ENCODE results near the gene KCTD8. TPM values are rescaled to one million over a fixed set of nuclear protein-coding genes. Genes with fewer than 3 reads are reported as not detected.
A peak's percentile ranks its signal among the peaks of the same experiment; 100 is the strongest.

KCTD8 gene
- total and polyA plus RNA-seq, 3 donors from 2014 or later = 1.5 to 13.6 (median 4.0) TPM

DNA sequence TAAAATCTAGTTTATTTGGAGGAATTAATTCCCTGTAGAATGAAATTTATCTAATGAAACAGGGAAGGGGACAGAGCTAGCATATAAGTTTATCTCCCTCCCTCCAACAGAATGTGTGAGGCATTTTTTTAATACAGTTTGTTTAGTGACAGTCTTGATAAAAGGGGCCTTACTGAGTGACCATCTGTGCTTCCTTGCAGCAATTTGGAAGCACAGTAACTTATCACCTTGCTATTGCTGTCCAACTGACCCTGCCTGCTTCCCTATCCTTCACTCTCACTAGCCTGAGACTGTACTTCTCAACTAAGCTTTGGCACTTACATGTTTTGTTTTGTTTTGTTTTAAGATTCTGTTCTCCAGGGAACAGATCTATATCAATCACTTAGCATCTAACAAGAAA is 31.1 kb upstream of the KCTD8 start:
- intact Hi-C loops (cut with DNase I; ENCODE audit: low total_unique reads) = no loop called here
- H3K27ac ChIP-seq = no peak overlapping the region
- DNase-seq = no peak
- no peaks in the 10 kb centered on the region for H3K27me3 ChIP-seq
- no peaks in the 10 kb centered on the region for H3K4me1 ChIP-seq
- no peak overlapping the region for H3K4me3 ChIP-seq
- no peaks in the 10 kb centered on the region for H3K9me3 ChIP-seq
- TF ChIP-seq POLR2A (IDR thresholded peaks at IDR 0.05) = no peak
- TF ChIP-seq, protein P1, sequence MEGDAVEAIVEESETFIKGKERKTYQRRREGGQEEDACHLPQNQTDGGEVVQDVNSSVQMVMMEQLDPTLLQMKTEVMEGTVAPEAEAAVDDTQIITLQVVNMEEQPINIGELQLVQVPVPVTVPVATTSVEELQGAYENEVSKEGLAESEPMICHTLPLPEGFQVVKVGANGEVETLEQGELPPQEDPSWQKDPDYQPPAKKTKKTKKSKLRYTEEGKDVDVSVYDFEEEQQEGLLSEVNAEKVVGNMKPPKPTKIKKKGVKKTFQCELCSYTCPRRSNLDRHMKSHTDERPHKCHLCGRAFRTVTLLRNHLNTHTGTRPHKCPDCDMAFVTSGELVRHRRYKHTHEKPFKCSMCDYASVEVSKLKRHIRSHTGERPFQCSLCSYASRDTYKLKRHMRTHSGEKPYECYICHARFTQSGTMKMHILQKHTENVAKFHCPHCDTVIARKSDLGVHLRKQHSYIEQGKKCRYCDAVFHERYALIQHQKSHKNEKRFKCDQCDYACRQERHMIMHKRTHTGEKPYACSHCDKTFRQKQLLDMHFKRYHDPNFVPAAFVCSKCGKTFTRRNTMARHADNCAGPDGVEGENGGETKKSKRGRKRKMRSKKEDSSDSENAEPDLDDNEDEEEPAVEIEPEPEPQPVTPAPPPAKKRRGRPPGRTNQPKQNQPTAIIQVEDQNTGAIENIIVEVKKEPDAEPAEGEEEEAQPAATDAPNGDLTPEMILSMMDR (IDR thresholded peaks at IDR 0.05) = no peak
- no peaks in the 10 kb centered on the region for H3K36me3 ChIP-seq (ENCODE audit: low read depth, missing control alignments)

DNA sequence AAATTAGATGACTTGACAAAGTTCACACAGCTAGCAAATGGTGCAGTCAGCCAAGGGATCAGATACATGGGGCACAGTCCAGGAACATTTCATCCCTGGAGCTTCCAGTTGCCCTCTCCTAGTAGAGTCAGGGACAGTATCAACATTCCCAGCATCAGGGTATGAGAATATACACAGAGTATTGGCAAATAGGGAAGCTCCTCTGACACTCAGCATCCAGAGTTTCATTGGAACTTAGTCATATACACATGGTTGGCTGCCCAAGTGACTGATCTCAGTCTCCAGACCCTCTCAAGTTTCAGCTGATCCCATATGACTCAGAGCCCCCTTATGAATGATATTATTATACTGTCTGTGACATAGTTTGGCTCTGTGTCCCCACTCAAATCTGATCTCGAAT is 13.7 kb upstream of the KCTD8 start:
- no peak overlapping the region for H3K27ac ChIP-seq
- no peaks in the 10 kb centered on the region for H3K4me1 ChIP-seq
- 77 to 86% methylated on average over 1 of the region's 1 CpG for WGBS, 2 donors
- no peaks in the 10 kb centered on the region for H3K27me3 ChIP-seq
- no peaks in the 10 kb centered on the region for H3K36me3 ChIP-seq (ENCODE audit: low read depth, missing control alignments)
- TF ChIP-seq, protein P1 (IDR thresholded peaks at IDR 0.05) = no peak
- no peak for TF ChIP-seq POLR2A (IDR thresholded peaks at IDR 0.05)
- intact Hi-C loops (cut with DNase I; ENCODE audit: low total_unique reads) = no loop called here
- no peaks in the 10 kb centered on the region for H3K9me3 ChIP-seq
- no peak overlapping the region for H3K4me3 ChIP-seq
- no peak for DNase-seq

DNA sequence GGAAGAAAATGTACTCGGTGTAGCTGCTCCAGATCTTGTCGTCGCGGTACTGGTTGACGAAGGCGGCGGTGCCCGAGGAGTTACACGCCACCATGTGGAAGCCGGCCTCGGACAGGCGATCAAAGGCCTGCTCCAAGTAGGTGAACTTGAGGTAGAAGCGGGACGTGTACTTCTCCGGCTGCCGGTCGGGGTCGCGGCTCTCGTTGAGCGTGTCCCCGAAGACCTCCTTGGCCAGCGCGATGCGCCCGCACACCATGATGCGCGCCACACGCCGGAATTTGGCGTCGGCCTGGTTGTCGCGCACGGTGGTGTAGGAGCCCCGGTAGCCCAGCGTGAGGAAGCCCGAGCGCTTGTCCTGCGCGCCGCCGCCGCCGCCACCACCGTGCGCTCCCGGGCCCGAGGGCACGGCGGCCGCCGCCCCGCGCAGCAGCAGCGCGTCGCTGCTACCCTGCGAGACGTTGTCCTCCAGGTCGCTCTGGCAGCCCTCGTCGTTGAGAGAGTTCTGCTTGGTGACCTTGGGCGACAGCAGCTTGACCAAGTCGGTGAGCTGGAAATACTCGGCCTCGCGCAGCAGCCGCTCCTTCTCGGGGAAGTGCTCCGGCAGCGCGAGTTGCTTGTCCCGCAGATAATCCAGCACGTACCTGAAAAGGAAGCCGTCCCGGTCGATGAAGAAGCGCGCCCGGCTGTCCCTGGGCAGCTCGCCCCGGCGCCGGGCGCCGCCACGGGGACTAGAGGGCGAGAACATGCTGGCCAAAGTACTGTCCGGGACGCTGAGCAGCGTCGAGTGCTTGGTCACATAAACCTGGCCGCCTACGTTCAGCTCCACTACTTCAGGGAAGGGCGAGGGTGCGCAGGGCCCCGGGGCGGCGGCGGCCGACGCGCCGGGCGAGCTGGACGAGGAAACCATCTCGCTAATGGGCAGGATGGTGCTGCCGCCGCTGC is 775 bp downstream of the KCTD8 start:
- TF ChIP-seq, protein P1 (IDR thresholded peaks at IDR 0.05) = no peak
- no peak for TF ChIP-seq POLR2A (IDR thresholded peaks at IDR 0.05)
- no peaks in the 10 kb centered on the region for H3K36me3 ChIP-seq (ENCODE audit: low read depth, missing control alignments)
- no peaks in the 10 kb centered on the region for H3K4me1 ChIP-seq
- no peaks in the 10 kb centered on the region for H3K27me3 ChIP-seq
- intact Hi-C loops (cut with DNase I; ENCODE audit: low total_unique reads) = no loop called here
- peak; percentile 73 for DNase-seq
- H3K9me3 ChIP-seq = no peaks in the 10 kb centered on the region
- 2 to 5% methylated on average over 20 to 56 of the region's 110 CpGs for WGBS, 2 donors
- H3K4me3 ChIP-seq = peak overlapping the region; percentile 62 to 67
- H3K27ac ChIP-seq = peak overlapping the region; percentile 76 to 91

DNA sequence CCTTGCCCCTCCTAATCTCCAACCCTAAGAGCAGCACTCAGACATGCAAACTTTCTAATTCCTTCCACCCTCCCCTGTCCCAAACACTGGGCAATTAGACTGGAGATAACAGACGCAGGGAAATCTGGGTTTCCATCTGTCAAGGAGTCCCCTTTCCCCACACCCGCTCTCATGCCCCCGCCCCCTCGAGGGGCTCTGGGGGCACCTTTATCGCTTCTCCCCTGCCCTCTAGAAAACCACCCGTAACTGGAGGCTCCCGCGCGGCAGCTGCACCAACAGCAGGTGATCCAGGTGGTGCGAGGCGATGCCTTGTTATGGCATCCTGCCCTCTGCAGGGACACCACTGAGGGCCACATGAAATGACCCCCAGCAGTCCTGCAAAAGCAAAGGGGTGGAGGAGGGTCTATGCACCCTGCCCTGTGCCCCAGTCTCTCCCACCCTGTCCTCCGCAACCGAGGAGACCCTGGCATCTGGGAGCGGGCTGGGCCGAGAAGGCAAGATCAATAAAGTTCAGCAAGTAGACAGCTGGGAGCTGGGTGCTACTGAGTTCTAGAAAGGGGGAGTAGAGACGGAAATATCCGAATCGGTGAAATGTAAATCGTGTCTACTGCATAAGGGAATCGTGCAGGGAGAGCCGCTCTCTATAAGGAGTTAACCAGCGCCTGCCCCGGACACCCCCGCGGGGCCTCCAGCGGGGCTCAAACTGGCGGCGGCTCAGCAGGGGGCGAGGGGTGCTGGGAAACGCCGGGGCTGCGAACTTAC is 1.6 kb downstream of the KCTD8 start:
- Histone ChIP-seq H3K9me3 (no peaks in the 10 kb centered on the region), H3K4me3 (peak overlapping the region; percentile 62 to 67), H3K27ac (peak overlapping the region in 1 of 2 donors; percentile 91), H3K4me1 (no peaks in the 10 kb centered on the region), H3K36me3 (ENCODE audit: low read depth, missing control alignments) (no peaks in the 10 kb centered on the region), H3K27me3 (no peaks in the 10 kb centered on the region)
- intact Hi-C loops (cut with DNase I; ENCODE audit: low total_unique reads) = no loop called here
- DNase-seq = no peak
- TF ChIP-seq, protein P1 (IDR thresholded peaks at IDR 0.05) = no peak
- no peak for TF ChIP-seq POLR2A (IDR thresholded peaks at IDR 0.05)
- WGBS, 2 donors = 1 to 2% methylated on average over 18 to 32 of the region's 32 CpGs
